ENCODE data around the gene LRRTM4.

LRRTM4 gene

DNA sequence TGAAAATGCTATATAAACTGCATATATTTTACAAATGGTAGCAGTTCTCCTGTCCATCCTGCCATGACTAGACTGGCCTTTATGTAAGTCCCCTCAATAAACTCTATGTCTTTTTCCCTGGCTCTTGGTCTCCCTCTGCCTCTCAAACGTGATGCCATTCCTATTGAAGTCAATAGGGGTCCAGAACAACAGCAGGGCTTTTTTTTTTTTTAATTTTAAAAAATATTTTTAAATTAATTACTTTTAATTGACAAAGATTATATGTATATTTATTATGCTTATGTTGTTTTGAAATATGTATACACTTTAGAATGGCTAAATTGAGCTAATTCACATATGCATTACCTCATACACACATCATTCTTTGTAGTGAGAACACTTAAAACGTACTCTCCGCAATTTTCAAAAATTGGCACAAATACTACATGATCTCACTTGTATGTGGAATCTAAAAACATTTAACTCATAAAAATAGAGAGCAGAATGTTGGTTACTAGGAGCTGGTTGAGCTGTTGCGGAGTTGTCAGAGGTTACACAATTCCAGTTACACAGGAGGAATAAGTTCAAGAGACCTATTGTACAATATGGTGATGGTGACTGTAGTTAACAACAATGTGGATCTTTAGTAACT, 123.1 kb downstream of the LRRTM4 start:
- Histone ChIP-seq H3K79me2 (ENCODE audit: insufficient read depth, low read length) (no peaks in the 10 kb centered on the region), H3K9me3 (ENCODE audit: low read length) (no peaks in the 10 kb centered on the region), H4K20me1 (ENCODE audit: insufficient read depth, low read length) (no peaks in the 10 kb centered on the region), H3K9me2 (ENCODE audit: low read depth, low read length) (no peaks in the 10 kb centered on the region), H3K4me3 (ENCODE audit: low read depth, low read length, poor library complexity, severe bottlenecking) (no peak overlapping the region), H3K36me3 (ENCODE audit: insufficient read depth, low read length) (no peaks in the 10 kb centered on the region), H3K9ac (ENCODE audit: low read length) (no peak overlapping the region), H3K27ac (ENCODE audit: low read depth, low read length, poor library complexity, severe bottlenecking) (no peak overlapping the region), H3K27me3 (ENCODE audit: insufficient read depth, low read length) (no peaks in the 10 kb centered on the region), H3K4me2 (ENCODE audit: low read length) (no peak overlapping the region), H3F3A (ENCODE audit: insufficient read depth, low read length) (no peaks in the 10 kb centered on the region), H3K4me1 (ENCODE audit: insufficient read depth, low read length, severe bottlenecking) (no peaks in the 10 kb centered on the region), H2AFZ (ENCODE audit: low read length) (no peak overlapping the region)
- TF ChIP-seq, protein P1, sequence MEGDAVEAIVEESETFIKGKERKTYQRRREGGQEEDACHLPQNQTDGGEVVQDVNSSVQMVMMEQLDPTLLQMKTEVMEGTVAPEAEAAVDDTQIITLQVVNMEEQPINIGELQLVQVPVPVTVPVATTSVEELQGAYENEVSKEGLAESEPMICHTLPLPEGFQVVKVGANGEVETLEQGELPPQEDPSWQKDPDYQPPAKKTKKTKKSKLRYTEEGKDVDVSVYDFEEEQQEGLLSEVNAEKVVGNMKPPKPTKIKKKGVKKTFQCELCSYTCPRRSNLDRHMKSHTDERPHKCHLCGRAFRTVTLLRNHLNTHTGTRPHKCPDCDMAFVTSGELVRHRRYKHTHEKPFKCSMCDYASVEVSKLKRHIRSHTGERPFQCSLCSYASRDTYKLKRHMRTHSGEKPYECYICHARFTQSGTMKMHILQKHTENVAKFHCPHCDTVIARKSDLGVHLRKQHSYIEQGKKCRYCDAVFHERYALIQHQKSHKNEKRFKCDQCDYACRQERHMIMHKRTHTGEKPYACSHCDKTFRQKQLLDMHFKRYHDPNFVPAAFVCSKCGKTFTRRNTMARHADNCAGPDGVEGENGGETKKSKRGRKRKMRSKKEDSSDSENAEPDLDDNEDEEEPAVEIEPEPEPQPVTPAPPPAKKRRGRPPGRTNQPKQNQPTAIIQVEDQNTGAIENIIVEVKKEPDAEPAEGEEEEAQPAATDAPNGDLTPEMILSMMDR (IDR thresholded peaks at IDR 0.05; ENCODE audit: low read length) = no peak
- no peak for TF ChIP-seq EZH2 (IDR thresholded peaks at IDR 0.05; ENCODE audit: borderline replicate concordance, low read length)

DNA sequence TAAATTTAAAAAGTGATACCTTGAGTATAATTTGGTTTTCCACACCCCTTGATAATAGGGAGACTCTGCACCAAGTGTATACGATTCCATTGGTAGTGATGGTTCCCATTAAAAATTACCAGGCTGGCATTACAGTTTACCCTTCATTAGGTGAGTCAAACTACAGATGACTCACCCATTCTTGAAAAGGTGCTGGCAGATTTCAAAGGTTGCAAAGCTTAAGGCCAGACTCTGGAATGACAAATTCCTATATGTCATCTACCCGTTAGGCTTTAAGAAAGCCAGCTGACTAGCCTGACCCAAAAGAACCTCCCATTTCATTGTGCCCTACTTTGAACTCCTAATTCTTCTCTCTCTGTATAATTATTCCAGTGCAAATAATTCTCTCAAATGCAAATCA, 124.4 kb downstream of the LRRTM4 start:
- no peak overlapping the region for H3K27ac ChIP-seq (ENCODE audit: low read depth, low read length, poor library complexity, severe bottlenecking)
- H3K9me3 ChIP-seq (ENCODE audit: low read length) = no peaks in the 10 kb centered on the region
- H3K27me3 ChIP-seq (ENCODE audit: insufficient read depth, low read length) = no peaks in the 10 kb centered on the region
- no peak for TF ChIP-seq EZH2 (IDR thresholded peaks at IDR 0.05; ENCODE audit: borderline replicate concordance, low read length)
- TF ChIP-seq, protein P1 (IDR thresholded peaks at IDR 0.05; ENCODE audit: low read length) = no peak
- no peaks in the 10 kb centered on the region for H4K20me1 ChIP-seq (ENCODE audit: insufficient read depth, low read length)
- no peaks in the 10 kb centered on the region for H3F3A ChIP-seq (ENCODE audit: insufficient read depth, low read length)
- H3K4me3 ChIP-seq (ENCODE audit: low read depth, low read length, poor library complexity, severe bottlenecking) = no peak overlapping the region
- no peaks in the 10 kb centered on the region for H3K4me1 ChIP-seq (ENCODE audit: insufficient read depth, low read length, severe bottlenecking)
- no peaks in the 10 kb centered on the region for H3K79me2 ChIP-seq (ENCODE audit: insufficient read depth, low read length)
- no peaks in the 10 kb centered on the region for H3K36me3 ChIP-seq (ENCODE audit: insufficient read depth, low read length)
- H3K9ac ChIP-seq (ENCODE audit: low read length) = no peak overlapping the region
- H2AFZ ChIP-seq (ENCODE audit: low read length) = no peak overlapping the region
- no peaks in the 10 kb centered on the region for H3K9me2 ChIP-seq (ENCODE audit: low read depth, low read length)
- no peak overlapping the region for H3K4me2 ChIP-seq (ENCODE audit: low read length)

DNA sequence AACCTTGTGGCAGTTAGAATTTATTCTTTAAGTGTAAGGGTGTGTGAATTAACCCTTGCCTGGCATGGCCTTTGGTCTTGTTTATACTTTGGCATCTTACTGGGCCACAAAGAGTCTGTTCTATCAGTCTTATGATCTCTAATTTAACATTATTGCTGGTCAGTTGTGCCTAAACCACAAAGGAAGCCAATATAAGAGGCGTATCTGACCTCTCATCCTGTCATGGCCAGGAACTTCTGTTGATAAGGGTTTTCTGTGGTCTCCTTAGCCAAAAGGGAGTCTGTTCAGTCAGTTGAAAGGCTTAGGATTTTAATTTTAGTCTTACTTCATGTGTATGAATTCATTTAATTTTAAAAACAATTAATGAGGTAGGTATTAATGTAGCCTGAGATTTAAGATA, 127.2 kb downstream of the LRRTM4 start:
- Histone ChIP-seq H3F3A (ENCODE audit: insufficient read depth, low read length) (no peaks in the 10 kb centered on the region), H3K4me2 (ENCODE audit: low read length) (no peak overlapping the region), H3K4me1 (ENCODE audit: insufficient read depth, low read length, severe bottlenecking) (no peaks in the 10 kb centered on the region), H2AFZ (ENCODE audit: low read length) (no peak overlapping the region), H3K27ac (ENCODE audit: low read depth, low read length, poor library complexity, severe bottlenecking) (no peak overlapping the region), H3K4me3 (ENCODE audit: low read depth, low read length, poor library complexity, severe bottlenecking) (no peak overlapping the region), H3K27me3 (ENCODE audit: insufficient read depth, low read length) (no peaks in the 10 kb centered on the region), H3K36me3 (ENCODE audit: insufficient read depth, low read length) (no peaks in the 10 kb centered on the region), H3K9me2 (ENCODE audit: low read depth, low read length) (no peaks in the 10 kb centered on the region), H4K20me1 (ENCODE audit: insufficient read depth, low read length) (no peaks in the 10 kb centered on the region), H3K9ac (ENCODE audit: low read length) (no peak overlapping the region), H3K9me3 (ENCODE audit: low read length) (no peaks in the 10 kb centered on the region), H3K79me2 (ENCODE audit: insufficient read depth, low read length) (no peaks in the 10 kb centered on the region)
- TF ChIP-seq EZH2 (IDR thresholded peaks at IDR 0.05; ENCODE audit: borderline replicate concordance, low read length) = no peak
- TF ChIP-seq, protein P1 (IDR thresholded peaks at IDR 0.05; ENCODE audit: low read length) = no peak

All from OCI-LY1 (cell line).